Measurements from ENCODE around the gene PDZRN4. TPM values are rescaled to one million over a fixed set of nuclear protein-coding genes. Genes with fewer than 3 reads are reported as not detected.

The PDZRN4 gene
- total RNA-seq, 1 donor: not detected

GRCh38 chr12:41466300-41466699, 278.2 kb downstream of the PDZRN4 start:
- no peak overlapping the region for H3K4me3 ChIP-seq (ENCODE audit: insufficient read depth, low read length)
- H3K4me2 ChIP-seq (ENCODE audit: insufficient read depth, low read length): no peak overlapping the region
- no peaks in the 10 kb centered on the region for H3K9me3 ChIP-seq (ENCODE audit: low read depth, low read length)
- H2AFZ ChIP-seq (ENCODE audit: low read length): no peak overlapping the region
- no peaks in the 10 kb centered on the region for H3K27me3 ChIP-seq (ENCODE audit: insufficient read depth, low read length)
- no peaks in the 10 kb centered on the region for H3K36me3 ChIP-seq (ENCODE audit: insufficient read depth, low read length)
- DNase-seq (ENCODE audit: insufficient read length, low spot score, missing footprints): no peak
- H4K20me1 ChIP-seq (ENCODE audit: insufficient read depth, low read length): no peaks in the 10 kb centered on the region
- H3K4me1 ChIP-seq (ENCODE audit: insufficient read depth, low read length): no peaks in the 10 kb centered on the region
- no peaks in the 10 kb centered on the region for H3K79me2 ChIP-seq (ENCODE audit: insufficient read depth, low read length)
- H3K27ac ChIP-seq (ENCODE audit: low read depth, low read length): no peak overlapping the region
- TF ChIP-seq CTCF (IDR thresholded peaks at IDR 0.05; ENCODE audit: extremely low read depth, low read depth, low read length): no peak

- Histone ChIP-seq H3K27ac (ENCODE audit: low read depth, low read length) (no peak overlapping the region), H3K9me3 (ENCODE audit: low read depth, low read length) (no peaks in the 10 kb centered on the region), H3K4me2 (ENCODE audit: insufficient read depth, low read length) (no peak overlapping the region), H3K27me3 (ENCODE audit: insufficient read depth, low read length) (no peaks in the 10 kb centered on the region), H3K4me3 (ENCODE audit: insufficient read depth, low read length) (no peak overlapping the region), H3K36me3 (ENCODE audit: insufficient read depth, low read length) (no peaks in the 10 kb centered on the region), H4K20me1 (ENCODE audit: insufficient read depth, low read length) (no peaks in the 10 kb centered on the region), H3K4me1 (ENCODE audit: insufficient read depth, low read length) (no peaks in the 10 kb centered on the region), H3K79me2 (ENCODE audit: insufficient read depth, low read length) (no peaks in the 10 kb centered on the region), H2AFZ (ENCODE audit: low read length) (no peak overlapping the region)
- no peak for TF ChIP-seq CTCF (IDR thresholded peaks at IDR 0.05; ENCODE audit: extremely low read depth, low read depth, low read length)
- DNase-seq (ENCODE audit: insufficient read length, low spot score, missing footprints): no peak
Measured at GRCh38 chr12:41466802-41467201, 278.7 kb downstream of the PDZRN4 start.

- no peak overlapping the region for H3K27ac ChIP-seq (ENCODE audit: low read depth, low read length)
- no peak for DNase-seq (ENCODE audit: insufficient read length, low spot score, missing footprints)
- H3K4me1 ChIP-seq (ENCODE audit: insufficient read depth, low read length): no peaks in the 10 kb centered on the region
- H4K20me1 ChIP-seq (ENCODE audit: insufficient read depth, low read length): no peaks in the 10 kb centered on the region
- no peaks in the 10 kb centered on the region for H3K79me2 ChIP-seq (ENCODE audit: insufficient read depth, low read length)
- no peak overlapping the region for H3K4me3 ChIP-seq (ENCODE audit: insufficient read depth, low read length)
- H3K36me3 ChIP-seq (ENCODE audit: insufficient read depth, low read length): no peaks in the 10 kb centered on the region
- no peak overlapping the region for H3K4me2 ChIP-seq (ENCODE audit: insufficient read depth, low read length)
- no peak overlapping the region for H2AFZ ChIP-seq (ENCODE audit: low read length)
- TF ChIP-seq CTCF (IDR thresholded peaks at IDR 0.05; ENCODE audit: extremely low read depth, low read depth, low read length): no peak
- H3K9me3 ChIP-seq (ENCODE audit: low read depth, low read length): no peaks in the 10 kb centered on the region
- no peaks in the 10 kb centered on the region for H3K27me3 ChIP-seq (ENCODE audit: insufficient read depth, low read length)
Measured at GRCh38 chr12:41467591-41468325, 279.6 kb downstream of the PDZRN4 start.

GRCh38 chr12:41468341-41468740, 280.2 kb downstream of the PDZRN4 start:
- H3K27ac ChIP-seq (ENCODE audit: low read depth, low read length): no peak overlapping the region
- H3K36me3 ChIP-seq (ENCODE audit: insufficient read depth, low read length): no peaks in the 10 kb centered on the region
- DNase-seq (ENCODE audit: insufficient read length, low spot score, missing footprints): no peak
- TF ChIP-seq CTCF (IDR thresholded peaks at IDR 0.05; ENCODE audit: extremely low read depth, low read depth, low read length): no peak
- H4K20me1 ChIP-seq (ENCODE audit: insufficient read depth, low read length): no peaks in the 10 kb centered on the region
- H2AFZ ChIP-seq (ENCODE audit: low read length): no peak overlapping the region
- H3K4me2 ChIP-seq (ENCODE audit: insufficient read depth, low read length): no peak overlapping the region
- H3K27me3 ChIP-seq (ENCODE audit: insufficient read depth, low read length): no peaks in the 10 kb centered on the region
- H3K4me1 ChIP-seq (ENCODE audit: insufficient read depth, low read length): no peaks in the 10 kb centered on the region
- H3K79me2 ChIP-seq (ENCODE audit: insufficient read depth, low read length): no peaks in the 10 kb centered on the region
- H3K9me3 ChIP-seq (ENCODE audit: low read depth, low read length): no peaks in the 10 kb centered on the region
- H3K4me3 ChIP-seq (ENCODE audit: insufficient read depth, low read length): no peak overlapping the region
